GM08714 (cell line): Measurements from ENCODE around the gene MRLN.
"Not testable (repeated sequence)": the region's sequence is repeated elsewhere in the genome, so short reads cannot be mapped to it uniquely, and the experiment has no call there.

Experiments used
- H3K4me3 ChIP-seq: fragments of 200-500 bp; sonication (Bioruptor generic); 2 replicates; pipeline ENCODE4 v1.5.1; 2014; ENCODE audit warnings: mild to moderate bottlenecking, low read length, inconsistent platforms
- ZNF274 ChIP-seq: IDR thresholded peaks from 2 replicates; pipeline ENCODE4 v1.6.1; 2012; ENCODE audit warnings: mild to moderate bottlenecking, low read depth, low read length

MRLN gene

DNA sequence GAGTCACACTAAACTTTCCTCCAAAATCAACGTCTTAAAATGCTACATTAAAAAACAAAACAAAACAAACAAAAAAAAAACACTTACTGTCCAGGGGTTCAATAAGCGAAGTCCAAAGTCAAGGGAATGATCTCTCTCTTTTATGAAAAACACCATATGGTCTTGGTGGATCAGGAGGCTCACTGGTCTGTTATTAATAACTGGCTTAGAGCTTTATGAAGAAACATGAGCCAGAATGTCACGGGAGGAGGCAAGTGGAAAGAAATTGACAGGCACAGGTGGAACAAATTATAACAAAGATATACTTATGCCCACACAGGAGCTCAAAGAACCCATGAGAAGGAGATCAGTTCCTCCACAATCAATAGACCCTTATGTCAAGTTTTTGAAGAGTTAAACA, at the start of gene MRLN:
TSS of gene MRLN (minus strand) at position 189 of the 400 bp plus-strand sequence.
- TF ChIP-seq ZNF274: no peak
- H3K4me3 ChIP-seq: no peak within 1 kb of the TSS

DNA sequence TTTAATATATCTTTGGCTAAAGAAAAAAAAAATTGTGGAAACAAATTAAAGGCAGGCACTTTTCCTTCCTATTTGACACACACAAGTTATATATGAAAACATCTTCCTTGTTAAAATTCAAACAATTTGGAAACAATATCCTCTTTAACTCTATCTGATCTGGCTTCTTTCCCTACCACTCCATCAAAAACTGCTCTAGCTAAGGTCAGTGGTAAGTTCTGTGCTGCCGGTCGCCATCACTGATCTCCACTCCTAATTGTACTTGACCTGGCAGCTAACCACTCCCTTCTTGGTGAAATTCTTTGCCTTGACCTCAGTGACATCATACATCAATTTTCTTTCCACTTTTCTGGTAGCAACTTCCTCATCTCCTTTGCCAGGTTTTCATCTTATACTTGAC, 47.9 kb upstream of the MRLN start:
- no peak overlapping the region for H3K4me3 ChIP-seq
- TF ChIP-seq ZNF274: no peak

DNA sequence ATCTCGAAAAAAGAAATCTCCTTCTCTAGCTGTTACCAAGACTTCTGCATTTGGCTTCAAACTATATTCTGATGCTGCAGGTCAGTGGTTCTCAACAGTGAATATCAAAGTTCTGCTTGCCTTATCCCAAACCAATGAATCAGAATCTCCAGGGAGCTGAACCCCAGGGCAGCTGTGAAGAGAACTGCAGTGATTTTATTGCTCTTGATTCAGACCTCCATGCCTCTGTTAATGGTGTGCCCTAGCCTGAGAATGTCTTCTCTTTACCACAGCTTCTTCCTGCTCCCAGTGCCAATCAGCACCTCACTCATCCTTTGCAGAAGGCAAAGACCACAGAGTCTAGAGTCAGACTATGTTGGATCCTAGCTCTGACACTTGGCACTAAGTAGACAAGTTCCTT, 46.2 kb upstream of the MRLN start:
- no peak overlapping the region for H3K4me3 ChIP-seq
- no peak for TF ChIP-seq ZNF274

DNA sequence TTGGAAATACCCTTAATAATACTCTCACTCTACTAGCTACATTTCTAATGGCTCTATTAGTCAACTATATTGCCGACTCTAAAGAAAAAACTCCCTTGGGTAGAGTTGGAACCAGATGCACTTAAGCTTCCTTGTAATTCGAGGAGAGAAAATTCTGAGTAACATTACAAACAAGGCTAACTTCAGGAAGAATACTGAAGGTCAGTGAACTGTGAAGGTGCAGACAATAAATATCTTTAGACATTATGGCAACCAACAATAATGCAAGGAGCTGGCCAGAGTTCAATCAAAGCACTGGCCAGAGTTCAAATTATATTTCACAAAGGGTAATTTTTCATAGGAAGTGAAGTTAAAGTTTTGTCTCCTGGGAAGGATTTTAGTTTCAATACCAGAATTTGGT, 40.7 kb upstream of the MRLN start:
- TF ChIP-seq ZNF274: no peak
- H3K4me3 ChIP-seq: no peak overlapping the region

DNA sequence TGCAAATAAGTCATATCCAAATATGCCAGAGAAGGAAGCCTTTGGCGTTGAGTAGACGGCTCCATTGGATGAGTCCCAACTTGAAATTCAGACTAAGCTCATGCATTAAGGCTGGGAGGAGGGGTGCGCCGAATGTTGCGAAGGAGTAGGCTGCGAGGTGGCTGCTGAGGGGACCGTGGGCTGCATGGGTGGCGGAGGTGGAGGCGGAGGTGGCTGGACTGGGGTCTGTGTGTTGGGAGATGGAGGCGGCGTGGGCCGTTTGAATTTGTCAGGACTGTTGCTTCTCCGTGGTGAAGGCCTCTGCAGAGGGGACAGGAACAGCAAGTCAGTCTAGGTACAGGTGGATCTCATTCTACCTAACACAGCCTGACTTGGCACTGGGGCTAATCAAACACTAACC, 39.6 kb upstream of the MRLN start:
- no peak overlapping the region for H3K4me3 ChIP-seq
- TF ChIP-seq ZNF274: no peak

DNA sequence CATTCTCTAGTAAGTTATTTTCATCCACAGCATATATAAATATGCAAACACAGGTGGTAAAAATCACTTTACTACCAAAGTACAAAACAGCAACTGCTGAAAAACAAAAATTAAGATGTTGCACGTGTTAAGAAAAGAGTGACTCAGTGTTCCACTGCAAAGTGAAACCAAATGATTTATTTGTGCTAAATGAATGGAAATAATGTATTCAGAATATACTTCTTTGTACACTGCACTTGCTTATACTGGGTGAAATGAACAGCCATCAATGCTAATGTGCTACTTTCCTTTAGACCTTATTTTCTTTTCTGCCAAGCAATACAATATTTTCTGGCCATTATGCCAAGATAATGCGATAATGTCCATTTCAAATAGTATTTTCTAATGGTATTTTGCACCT, 38.3 kb upstream of the MRLN start:
- no peak overlapping the region for H3K4me3 ChIP-seq
- TF ChIP-seq ZNF274: no peak

DNA sequence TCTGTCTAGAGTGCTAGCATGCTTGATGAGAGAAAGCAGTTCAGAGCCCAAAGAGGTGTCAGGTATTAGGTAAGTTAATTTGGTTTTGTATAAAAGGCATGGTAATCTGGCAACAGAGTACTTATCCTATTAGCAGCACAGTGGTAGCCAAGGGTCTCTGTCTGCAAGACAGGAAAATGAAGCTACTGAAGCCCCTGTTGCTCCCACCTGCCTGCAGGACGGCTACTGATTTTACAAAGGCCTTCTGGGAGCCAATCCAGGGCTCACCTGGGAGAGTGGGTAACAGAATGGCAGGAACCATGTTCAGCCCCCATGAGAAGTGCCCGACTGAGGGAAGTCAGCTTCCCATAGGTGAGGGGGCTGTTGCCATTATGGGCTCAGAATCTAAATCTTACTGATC, 36.8 kb upstream of the MRLN start:
- not testable (repeated sequence) for H3K4me3 ChIP-seq

DNA sequence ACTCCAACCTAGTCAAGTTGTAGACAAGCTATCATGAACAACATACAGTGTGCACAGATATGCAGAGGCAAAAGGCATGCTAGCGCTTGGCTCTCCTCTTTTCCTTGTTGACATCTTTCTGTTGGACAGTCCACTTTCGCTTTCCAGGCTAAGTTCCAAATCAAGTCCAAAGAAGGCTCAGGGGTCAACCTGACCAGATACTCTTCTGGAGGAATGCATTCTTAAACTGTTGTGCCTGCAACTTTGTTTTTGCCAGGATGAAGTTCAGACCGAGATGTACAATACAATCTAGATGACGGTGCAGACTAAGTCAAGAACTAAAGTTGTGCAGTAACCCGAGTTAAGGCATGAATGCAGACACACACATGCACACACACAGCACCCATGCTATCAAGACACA, 35.7 kb upstream of the MRLN start:
- not testable (repeated sequence) for H3K4me3 ChIP-seq

DNA sequence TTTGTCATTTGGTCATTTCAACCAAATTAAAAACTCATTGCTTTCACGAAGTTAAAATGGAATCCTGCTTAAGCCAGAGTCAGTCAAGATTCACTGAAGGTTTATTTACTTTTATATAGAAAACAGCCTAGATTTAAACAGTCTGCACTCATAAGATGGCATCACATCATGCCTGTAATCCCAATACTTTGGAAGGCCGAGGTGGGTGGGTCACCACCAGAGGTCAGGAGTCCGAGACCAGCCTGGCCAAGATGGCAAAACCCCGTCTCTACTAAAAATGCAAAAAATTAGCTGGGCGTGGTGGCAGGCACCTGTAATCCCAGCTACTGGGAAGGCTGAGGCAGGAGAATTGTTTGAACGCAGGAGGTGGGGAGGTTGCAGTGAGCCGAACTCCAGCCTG, 33.8 kb upstream of the MRLN start:
- H3K4me3 ChIP-seq: not testable (repeated sequence)

DNA sequence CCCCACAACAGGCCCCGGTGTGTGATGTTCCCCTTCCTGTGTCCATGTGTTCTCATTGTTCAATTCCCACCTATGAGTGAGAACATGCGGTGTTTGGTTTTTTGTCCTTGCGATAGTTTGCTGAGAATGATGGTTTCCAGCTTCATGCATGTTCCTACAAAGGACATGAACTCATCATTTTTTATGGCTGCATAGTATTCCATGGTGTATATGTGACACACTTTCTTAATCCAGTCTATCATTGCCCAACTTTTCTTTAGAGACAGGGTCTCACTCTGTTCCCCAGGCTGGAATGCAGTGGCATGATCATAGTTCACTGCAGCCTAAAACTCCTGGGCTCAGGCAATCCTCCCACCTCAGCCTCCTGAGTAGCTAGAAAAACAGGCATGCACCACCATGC, 32.2 kb upstream of the MRLN start:
- H3K4me3 ChIP-seq: not testable (repeated sequence)

DNA sequence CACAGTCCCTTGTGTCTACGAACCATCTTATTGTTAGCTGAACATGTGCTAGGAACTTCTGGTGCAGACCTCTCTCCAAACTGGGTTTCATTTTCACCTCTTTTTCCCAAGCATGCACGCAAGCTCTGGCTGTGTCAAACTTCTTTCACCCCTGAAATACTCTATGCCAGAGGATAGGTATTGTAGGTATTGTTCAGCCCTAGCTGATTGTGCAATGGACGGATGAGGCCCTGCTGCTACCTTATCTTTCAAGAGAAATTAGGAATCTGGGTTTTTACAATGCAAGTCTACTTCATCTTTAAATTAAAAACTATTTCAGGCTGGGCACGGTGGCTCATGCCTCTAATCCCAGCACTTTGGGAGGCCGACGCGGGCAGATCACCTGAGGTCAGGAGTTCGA, 28.3 kb upstream of the MRLN start:
- H3K4me3 ChIP-seq: no peak overlapping the region
- no peak for TF ChIP-seq ZNF274

DNA sequence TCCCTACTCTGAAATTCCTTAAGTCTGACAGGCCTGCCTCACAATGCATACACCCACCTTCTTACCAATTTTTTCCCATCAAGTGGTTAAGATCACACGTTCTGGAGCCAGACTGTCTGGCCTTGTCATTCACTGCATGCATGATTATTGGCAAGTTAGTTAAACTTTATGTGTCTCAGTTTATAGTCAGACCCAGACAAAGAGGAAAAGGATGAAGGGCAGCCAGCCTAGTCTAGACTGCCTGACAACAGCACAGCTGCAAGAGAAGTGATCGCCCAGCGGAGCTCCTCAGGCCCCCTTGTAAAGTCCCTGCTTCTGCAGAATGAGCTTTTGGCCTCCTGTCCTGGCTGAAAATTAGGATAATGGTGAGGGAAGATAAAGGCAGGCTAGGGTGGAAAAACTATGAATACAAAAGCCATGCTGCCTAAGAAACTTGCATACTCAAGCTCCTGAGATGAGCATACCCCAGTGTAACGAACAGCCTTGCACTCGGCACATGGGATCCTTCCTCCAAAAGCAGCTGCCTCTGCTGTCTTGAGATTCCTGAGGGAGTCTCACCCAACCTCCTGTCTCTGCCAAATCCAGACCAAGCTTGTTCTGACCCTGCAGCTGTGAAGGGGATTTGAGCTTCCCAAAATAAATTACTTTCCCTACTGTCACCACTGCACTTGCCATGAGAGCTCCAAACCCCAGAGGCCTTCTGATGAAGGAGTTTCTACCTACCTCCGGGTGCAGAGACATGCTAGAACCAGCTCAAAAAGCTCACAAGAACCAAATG, 26.7 kb upstream of the MRLN start:
- no peak for TF ChIP-seq ZNF274
- H3K4me3 ChIP-seq: no peak overlapping the region

DNA sequence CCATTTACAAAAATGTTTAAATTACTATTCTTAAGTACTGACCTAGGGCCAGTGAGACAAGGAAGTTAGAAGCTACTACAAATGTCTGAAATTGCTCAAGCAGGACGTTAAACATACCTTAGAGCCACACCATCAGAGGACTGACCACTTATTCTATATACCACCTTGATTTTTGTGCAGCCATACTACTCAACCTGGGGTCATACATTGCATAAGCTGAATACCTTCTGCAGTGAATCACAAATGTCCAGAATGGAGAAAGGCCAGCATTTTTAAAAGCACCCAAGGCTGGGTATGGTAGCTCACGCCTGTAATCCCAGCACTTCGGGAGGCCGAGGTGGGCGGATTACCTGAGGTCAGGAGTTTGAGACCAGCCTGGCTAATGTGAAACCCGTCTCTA, 21.2 kb upstream of the MRLN start:
- TF ChIP-seq ZNF274: no peak
- H3K4me3 ChIP-seq: no peak overlapping the region

DNA sequence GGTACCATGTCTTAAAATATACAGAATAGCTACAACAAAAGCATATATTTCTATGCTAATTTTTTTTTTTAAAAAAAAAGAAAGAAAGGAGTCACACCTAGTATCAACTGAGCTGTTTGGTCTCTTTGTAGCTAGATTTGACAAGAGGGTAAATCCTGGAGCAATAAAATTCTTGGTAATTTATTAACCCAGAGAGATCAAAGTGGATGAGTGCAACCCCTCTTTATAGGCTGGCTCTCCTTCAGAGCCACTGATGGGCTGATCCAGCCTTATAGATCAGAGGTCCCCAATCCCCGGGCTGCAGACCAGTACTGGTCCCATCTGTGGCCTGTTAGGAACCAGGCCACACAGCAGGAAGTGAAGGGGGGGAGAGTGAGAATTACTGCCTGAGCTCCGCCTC, 19.8 kb upstream of the MRLN start:
- no peak overlapping the region for H3K4me3 ChIP-seq
- no peak for TF ChIP-seq ZNF274

DNA sequence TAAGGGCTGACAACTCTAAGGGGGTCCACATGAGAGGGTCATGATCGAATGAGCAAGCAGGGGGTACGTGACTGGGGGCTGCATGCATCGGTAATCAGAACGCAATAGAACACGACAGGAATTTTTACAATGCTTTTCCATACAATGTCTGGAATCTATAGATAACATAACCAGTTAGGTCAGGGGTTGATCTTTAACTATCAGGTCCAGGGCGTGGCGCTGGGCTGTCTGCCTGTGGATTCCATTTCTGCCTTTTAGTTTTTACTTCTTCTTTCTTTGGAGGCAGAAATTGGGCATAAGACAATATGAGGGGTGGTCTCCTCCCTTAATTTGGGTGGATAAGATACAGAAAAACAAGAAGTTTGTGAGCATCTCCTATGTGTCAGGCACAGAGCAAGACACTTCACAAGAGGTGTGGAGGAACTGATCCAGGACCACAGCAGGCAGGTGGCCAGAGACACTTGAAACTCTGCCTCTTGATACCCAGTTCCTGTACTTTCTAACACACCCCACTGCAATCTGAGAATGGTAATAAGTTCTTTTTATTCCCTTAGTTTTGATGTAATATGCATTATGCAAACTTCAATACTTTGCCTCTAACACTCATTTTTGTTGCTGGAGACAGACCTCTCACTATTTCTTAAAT, 18.0 kb upstream of the MRLN start:
- H3K4me3 ChIP-seq: no peak overlapping the region
- no peak for TF ChIP-seq ZNF274

DNA sequence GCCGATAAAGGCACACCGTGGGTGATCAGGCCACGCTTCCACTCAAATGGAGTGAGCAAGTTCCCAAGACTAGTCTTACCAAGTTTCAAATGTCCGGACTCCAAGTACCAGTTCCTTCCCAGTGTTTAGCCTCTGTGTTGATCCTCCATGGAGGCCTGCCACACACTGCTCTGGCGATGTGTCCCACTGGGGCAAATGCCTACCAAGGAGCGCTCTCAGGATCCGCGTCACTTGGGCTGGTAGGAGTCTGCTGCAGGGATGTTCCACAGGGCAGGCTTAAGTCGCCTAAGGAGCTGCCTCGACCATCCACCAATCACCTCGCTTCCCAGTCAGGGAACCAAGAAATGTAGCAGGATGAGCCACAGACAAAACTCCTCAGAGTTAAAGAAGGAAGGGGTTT, 17.4 kb upstream of the MRLN start:
- TF ChIP-seq ZNF274: no peak
- no peak overlapping the region for H3K4me3 ChIP-seq
